D721Med (cell line): ENCODE measurements around the gene FADS1.

Experiments
- DNase-seq: peaks from one replicate; pipeline ENCODE4 v3.0.0; 2011; ENCODE audit warnings: low spot score; ENCODE audit not compliant: insufficient read length
- FAIRE-seq: peaks from 2 replicates; lab custom pipeline; 2011; peaks lifted over from hg19 to GRCh38; lab: Jason Lieb, UNC
- TF ChIP-seq, protein P1 (sequence below): IDR thresholded peaks from 2 replicates; pipeline ENCODE4 v1.5.1; 2012; ENCODE audit warnings: mild to moderate bottlenecking, control low read depth; ENCODE audit not compliant: insufficient read depth; ENCODE audit errors: missing control alignments

The FADS1 gene

DNA sequence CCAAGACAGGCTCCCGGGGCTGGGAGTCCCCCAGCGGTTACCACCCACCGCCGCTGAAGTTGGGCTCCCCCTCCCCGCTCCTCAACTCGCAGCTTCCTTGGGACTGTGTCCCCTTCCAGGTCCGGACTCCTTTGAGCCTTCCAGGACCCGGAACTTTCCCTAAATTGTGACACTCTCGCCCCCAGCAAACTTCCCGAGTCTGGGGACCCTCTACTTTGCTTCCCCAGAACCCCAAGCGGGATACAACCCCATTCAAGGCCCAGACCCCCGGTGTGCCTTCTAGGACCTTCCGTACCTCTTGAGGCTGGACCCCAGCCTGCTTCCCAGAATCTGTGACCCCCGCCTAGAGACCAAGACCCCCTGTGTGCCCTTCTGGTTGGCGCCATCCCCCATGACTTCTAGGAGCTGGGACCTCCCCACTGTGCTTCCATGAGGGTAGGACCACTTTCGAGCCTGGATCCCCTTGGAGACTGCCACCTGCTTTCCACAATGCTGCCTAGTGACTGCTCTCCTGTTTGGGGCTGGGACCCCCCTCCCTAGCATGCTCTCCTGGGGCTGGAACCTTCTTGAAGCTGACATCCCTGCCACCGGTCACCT lies 63.8 kb downstream of the FADS1 start:
- DNase-seq (no peak), FAIRE-seq (no peak)
- TF ChIP-seq, protein P1, sequence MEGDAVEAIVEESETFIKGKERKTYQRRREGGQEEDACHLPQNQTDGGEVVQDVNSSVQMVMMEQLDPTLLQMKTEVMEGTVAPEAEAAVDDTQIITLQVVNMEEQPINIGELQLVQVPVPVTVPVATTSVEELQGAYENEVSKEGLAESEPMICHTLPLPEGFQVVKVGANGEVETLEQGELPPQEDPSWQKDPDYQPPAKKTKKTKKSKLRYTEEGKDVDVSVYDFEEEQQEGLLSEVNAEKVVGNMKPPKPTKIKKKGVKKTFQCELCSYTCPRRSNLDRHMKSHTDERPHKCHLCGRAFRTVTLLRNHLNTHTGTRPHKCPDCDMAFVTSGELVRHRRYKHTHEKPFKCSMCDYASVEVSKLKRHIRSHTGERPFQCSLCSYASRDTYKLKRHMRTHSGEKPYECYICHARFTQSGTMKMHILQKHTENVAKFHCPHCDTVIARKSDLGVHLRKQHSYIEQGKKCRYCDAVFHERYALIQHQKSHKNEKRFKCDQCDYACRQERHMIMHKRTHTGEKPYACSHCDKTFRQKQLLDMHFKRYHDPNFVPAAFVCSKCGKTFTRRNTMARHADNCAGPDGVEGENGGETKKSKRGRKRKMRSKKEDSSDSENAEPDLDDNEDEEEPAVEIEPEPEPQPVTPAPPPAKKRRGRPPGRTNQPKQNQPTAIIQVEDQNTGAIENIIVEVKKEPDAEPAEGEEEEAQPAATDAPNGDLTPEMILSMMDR: no peak

DNA sequence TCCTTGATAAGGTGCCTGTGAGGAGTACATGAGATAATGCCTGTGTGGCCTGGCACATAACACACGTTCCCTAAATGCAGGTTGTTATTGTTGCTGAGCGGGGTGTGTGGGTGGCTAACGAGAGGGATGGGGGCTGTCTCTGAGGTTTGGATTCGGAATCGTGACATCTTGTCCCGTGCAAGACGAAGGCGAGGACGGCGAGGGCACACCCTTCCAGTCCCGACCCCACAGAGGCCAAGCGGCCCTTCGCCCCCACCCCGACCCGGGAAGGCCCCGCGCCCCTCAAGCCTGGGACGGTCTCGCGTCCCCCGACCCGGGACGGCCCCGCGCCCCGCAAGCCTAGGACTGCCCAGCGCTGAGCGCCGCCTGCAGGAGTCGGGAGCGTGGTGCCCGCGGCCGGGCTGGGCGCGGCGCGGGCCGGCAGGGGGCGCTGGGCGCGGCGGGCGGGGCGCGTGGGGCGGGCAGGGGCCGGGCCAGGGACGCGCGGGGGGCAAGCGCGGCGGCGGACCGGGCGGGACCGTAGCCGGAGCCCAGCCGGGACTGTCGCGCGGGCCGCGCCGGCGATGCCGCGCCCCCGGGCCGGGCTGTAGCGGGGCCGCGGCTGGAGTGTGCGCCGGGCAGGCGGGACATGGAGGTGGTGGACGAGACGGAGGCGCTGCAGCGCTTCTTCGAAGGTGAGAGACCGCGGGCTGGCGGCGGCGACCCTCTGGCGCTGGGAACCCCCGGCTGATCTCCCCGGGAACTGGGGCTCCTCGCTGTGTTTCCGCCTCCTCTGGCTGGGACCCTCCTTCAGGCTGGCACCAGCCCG lies 64.5 kb downstream of the FADS1 start, which contains the start of gene MYRF:
Gene MYRF (plus strand): TSS at position 520 of the 808 bp plus-strand sequence. CDS start 109 bp downstream, at position 629.
- TF ChIP-seq, protein P1: peak; percentile 54
- DNase-seq (no peak), FAIRE-seq (no peak)

DNA sequence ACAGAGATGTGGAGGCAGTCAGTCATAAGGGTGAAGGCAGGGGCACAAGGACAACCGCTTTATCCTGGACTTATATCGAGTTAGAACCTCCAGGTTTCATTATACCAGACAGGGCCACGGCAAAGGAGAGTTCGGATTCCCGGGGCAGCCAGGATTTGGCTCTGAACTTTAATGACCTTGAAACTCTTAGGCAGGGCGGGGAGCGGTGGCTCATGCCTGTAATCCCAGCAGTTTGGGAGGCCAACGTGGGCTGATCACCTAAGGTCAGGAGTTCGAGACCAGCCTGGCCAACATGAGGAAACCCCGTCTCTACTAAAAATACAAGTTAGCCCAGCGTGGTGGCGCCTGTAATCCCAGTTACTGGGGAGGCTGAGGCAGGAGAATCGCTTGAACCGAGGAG lies 65.4 kb downstream of the FADS1 start:
- TF ChIP-seq, protein P1: no peak
- DNase-seq (no peak), FAIRE-seq (no peak)

DNA sequence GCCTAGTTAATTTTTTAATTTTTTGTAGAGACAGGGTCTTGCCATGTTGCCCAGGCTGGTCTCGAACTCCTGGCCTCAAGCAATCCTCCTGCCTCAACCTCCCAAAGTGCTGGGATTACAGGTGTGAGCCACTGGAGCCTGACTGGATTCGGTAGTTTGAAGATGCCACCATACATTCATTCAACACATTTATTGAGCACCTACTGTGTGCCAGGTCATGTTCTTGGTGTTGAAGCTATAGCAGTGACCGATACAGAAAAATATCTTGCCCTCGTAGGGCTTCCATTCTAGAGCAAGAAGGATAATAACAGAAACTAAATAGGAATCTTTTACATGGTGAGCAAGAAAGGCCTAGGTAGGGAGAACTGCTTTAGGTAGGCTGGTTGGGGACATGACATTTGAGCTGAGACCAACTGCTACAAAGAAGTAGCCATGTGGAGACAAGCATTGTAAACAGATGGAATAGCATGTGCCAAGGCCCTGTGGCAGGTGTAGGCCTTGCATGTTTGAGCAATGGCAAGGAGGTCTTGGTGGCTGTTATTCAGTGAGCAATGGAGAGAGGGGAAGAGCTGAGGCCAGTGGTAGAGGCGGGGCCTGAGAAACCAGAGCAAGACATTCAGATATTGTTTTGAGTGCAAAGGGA lies 66.1 kb downstream of the FADS1 start:
- TF ChIP-seq, protein P1: no peak
- FAIRE-seq (no peak), DNase-seq (no peak)
